ENCODE data around the gene SMARCC2.

GRCh38 chr12:56189918-56190694 lies 823 bp upstream of the SMARCC2 start:
- TF ChIP-seq POLR2AphosphoS5 (IDR thresholded peaks at IDR 0.05; ENCODE audit: borderline replicate concordance, low read depth, low read length) (no peak; the same call in 1 of the 2 replicates), EZH2 (IDR thresholded peaks at IDR 0.05) (no peak), FOXP2 (optimal IDR thresholded peaks at IDR 0.05; ENCODE audit: control extremely low read depth, extremely low read length, insufficient read depth) (no peak)
